GM06990 (cell line): Measurements from ENCODE around the gene NR3C2.
A peak's percentile ranks its signal among the peaks of the same experiment; 100 is the strongest.

Source experiments
- DNase-seq: peaks from one replicate; pipeline ENCODE4 v3.0.0-alpha.2; 2011; ENCODE audit not compliant: insufficient read length; ENCODE audit errors: extremely low read depth
- H3K27me3 ChIP-seq: replicated peaks from 2 replicates; pipeline ENCODE4 v1.6.0; 2011; ENCODE audit warnings: low read length; ENCODE audit not compliant: control insufficient read depth, insufficient read depth
- H3K36me3 ChIP-seq: 2 replicates; pipeline ENCODE4 v1.5.1; 2011; ENCODE audit warnings: low read length; ENCODE audit not compliant: control insufficient read depth, insufficient read depth
- H3K4me3 ChIP-seq: replicated peaks from 2 replicates; pipeline ENCODE4 v1.5.1; 2011; ENCODE audit warnings: low read depth, mild to moderate bottlenecking, control low read depth, low read length
- TF ChIP-seq, protein P1 (sequence below): IDR thresholded peaks from 2 replicates; pipeline ENCODE4 v1.5.1; 2011; ENCODE audit warnings: low read length, control low read depth, mild to moderate bottlenecking, inconsistent platforms; ENCODE audit not compliant: insufficient read depth, poor library complexity, severe bottlenecking

Gene NR3C2

DNA sequence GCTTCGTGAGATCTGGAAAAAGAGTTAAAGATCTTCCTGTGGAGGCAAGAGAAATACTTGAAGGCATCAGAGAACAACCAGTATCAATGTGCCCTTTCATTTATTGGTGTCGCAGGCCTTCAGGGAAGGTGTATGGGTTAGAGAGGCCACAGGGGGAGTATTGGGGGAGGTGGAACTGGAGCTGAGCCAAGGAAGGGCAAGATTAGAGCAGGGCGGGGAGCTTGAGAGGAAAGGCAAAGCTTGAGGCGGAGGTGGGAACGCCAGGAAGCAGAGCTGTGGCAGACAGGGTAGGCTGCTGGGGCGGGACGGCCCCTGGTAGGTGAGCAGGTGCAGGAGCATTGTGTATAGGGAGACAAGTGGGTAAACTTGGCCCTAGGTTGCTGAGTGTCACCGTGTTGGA lies 380.4 kb downstream of the NR3C2 start:
- TF ChIP-seq, protein P1, sequence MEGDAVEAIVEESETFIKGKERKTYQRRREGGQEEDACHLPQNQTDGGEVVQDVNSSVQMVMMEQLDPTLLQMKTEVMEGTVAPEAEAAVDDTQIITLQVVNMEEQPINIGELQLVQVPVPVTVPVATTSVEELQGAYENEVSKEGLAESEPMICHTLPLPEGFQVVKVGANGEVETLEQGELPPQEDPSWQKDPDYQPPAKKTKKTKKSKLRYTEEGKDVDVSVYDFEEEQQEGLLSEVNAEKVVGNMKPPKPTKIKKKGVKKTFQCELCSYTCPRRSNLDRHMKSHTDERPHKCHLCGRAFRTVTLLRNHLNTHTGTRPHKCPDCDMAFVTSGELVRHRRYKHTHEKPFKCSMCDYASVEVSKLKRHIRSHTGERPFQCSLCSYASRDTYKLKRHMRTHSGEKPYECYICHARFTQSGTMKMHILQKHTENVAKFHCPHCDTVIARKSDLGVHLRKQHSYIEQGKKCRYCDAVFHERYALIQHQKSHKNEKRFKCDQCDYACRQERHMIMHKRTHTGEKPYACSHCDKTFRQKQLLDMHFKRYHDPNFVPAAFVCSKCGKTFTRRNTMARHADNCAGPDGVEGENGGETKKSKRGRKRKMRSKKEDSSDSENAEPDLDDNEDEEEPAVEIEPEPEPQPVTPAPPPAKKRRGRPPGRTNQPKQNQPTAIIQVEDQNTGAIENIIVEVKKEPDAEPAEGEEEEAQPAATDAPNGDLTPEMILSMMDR, result no peak
- peaks cover 9% of the 10 kb centered on the region for H3K36me3 ChIP-seq
- no peak for DNase-seq
- no peak overlapping the region for H3K4me3 ChIP-seq
- no peaks in the 10 kb centered on the region for H3K27me3 ChIP-seq

DNA sequence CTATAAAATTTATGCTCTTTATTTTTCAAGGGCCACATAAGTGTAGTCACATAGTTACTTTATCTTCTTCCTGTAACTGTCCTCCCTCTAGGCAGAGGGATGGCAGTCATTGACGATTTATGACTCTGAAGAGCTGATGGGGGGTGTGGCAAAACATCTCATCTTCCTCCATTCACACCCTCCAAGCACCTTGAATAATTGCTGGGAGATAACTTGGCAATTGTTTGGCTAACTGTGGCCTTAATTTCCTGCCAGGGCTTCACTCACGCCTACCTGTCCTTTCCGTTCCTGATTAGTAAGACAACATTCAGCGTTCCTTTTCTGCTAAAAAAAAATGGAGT lies 381.1 kb downstream of the NR3C2 start:
- TF ChIP-seq, protein P1, result no peak
- no peak overlapping the region for H3K4me3 ChIP-seq
- no peaks in the 10 kb centered on the region for H3K27me3 ChIP-seq
- peaks cover 8% of the 10 kb centered on the region for H3K36me3 ChIP-seq
- DNase-seq, result no peak

DNA sequence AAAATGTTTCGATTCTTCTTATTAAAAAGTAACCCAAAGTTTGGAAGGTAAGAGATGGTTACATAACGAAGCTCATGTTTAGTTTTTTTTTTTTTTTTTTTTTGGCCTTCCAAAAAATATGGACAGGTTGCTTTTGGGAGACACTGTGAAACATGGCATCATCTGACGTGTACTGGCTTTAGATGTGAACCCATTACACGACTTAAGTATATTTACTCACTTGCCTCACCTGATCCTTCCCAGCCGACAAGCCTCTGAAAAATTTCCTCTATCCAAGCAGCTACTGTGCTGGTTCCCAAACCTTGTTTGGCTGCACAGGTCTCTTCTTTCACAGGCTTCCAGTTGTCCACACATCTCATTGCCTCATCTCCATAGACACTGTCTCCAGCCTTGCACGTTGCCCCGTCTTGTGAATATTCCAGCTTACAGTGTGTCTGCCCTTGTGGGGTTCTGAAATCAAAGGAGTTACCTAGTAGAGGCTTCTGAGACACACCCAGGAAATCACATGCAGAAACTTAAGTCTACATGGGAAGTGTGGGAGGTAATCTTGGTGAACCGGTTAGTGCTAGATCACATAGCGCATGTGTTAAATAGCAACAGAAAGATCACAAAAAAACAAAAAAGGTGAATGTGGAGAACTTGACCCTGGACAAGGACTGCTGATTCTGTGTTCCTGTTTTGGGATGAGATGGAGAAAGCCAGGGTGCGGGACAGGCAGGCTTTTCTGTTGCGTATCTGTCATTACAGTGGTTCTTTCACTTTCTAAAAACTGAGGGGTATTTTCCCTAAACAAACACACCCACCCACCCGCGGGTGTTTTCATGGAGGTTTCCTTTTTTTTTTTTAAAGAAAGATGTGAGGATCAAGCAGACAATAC lies 381.7 kb downstream of the NR3C2 start:
- no peak for DNase-seq
- no peaks in the 10 kb centered on the region for H3K27me3 ChIP-seq
- TF ChIP-seq, protein P1, result no peak
- H3K36me3 ChIP-seq, result peaks cover 6% of the 10 kb centered on the region
- peak overlapping the region; percentile 8; the same call in 1 of the 2 replicates for H3K4me3 ChIP-seq

DNA sequence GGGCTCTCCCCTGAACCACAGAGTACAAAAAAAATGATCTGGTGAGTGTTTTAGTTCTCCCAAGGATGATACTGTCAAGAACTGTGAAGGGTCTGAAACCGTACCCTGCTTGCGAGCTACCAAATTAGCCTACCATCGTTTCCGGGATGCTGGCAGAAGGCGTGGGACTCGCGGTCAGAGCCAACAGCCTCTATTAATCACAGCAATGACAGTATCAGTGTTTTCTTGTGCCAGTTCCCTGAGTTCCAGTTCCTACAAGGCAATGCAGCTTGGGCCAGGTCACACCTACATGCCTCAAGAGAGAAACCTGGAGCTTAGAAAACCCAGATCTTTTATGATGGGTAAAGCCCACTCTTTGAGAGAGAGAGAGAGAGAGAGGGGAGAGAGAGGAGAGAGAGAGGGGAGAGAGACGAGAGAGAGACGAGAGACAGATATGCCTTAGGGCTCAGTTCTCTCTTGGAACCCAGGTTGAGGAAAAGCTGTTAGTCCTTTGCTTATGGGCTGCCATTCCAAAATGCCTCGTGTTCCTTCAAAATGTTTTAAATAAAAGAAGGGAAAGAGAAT lies 382.5 kb downstream of the NR3C2 start:
- H3K27me3 ChIP-seq, result no peaks in the 10 kb centered on the region
- H3K4me3 ChIP-seq, result no peak overlapping the region
- peaks cover 6% of the 10 kb centered on the region for H3K36me3 ChIP-seq
- TF ChIP-seq, protein P1, result no peak
- no peak for DNase-seq

DNA sequence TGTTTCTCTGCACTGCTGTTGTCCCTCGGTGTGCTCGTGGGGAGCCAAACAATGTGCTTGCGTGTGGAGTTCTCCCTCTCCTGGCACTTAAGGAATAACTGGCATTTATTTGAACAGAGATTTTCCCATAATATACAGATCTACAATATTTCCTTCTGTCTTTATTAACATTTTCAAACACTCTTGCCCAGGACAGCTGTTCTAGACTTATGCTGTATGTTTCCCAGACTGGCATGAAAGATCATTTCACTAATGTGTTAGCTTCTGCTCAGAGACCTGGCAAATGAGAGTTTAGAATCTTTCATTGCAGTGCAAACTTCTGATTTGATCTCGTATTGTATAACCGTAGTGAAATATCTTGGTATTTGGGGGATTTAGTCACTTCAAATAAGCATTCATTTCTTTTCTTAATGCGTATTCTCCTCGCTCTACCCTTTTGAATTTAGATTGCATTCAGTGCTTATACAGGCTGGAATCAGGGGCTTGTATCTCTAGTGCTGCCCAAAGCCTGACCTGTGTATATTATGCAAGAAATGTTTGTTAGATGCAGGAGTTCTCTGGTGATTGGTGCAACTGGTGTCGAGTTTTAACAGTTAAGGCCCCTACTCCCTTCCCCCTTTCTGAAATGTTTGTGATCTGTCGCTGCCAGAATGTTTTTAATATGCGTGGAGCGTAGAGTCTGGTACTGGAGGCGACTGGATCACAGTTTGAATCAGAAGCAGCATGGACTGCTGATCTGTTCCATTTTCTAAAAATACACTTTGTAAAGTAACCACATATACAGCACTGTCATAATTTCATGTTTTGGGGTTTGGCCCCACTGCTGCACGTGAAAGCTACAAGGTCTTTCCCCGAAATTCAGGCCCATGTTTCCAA lies 384.0 kb downstream of the NR3C2 start:
- TF ChIP-seq, protein P1, result no peak
- no peaks in the 10 kb centered on the region; the same call in 1 of the 2 replicates for H3K36me3 ChIP-seq
- no peak for DNase-seq

More for the DNA sequence above, 384.0 kb downstream of the NR3C2 start:
- H3K4me3 ChIP-seq, result no peak overlapping the region
- H3K27me3 ChIP-seq, result no peaks in the 10 kb centered on the region
